Thyroid gland (tissue), 4 donors: ENCODE data around the gene PORCN.

Experiments used
- CTCF ChIP-seq, 6 experiments: fragments of 200-600 bp in 3 of 6; fragments of 450-650 bp in 3 of 6; sonication (generic) in 3 of 6; IDR thresholded peaks; one replicate each; pipeline ENCODE4 v1.5.1; 2016 to 2019; ENCODE audit warnings: antibody characterized with exemption in 6 of 6, mild to moderate bottlenecking in 2 of 6, inconsistent platforms in 1 of 6, moderate library complexity in 1 of 6
- POLR2A ChIP-seq, 2 donors: fragments of 450-650 bp; IDR thresholded peaks; one replicate each; pipeline ENCODE4 v1.6.1; 2017; ENCODE audit warnings: antibody characterized with exemption in 2 of 2, mild to moderate bottlenecking in 2 of 2, moderate library complexity in 1 of 2

GRCh38 chrX:48461830-48462229 lies 47.0 kb upstream of the PORCN start:
- TF ChIP-seq POLR2A (IDR thresholded peaks at IDR 0.05) (no peak), CTCF (IDR thresholded peaks at IDR 0.05) (no peak)
